GM19397 (cell line): ENCODE data around the gene EMC8.

ENCODE experiments used
- ATAC-seq: cut with Tn5 transposase; IDR thresholded peaks from one replicate; pipeline ENCODE4 v1.9.1; 2021; ENCODE audit warnings: mild to moderate bottlenecking, moderate library complexity; ENCODE audit not compliant: unreplicated experiment

The EMC8 gene

DNA sequence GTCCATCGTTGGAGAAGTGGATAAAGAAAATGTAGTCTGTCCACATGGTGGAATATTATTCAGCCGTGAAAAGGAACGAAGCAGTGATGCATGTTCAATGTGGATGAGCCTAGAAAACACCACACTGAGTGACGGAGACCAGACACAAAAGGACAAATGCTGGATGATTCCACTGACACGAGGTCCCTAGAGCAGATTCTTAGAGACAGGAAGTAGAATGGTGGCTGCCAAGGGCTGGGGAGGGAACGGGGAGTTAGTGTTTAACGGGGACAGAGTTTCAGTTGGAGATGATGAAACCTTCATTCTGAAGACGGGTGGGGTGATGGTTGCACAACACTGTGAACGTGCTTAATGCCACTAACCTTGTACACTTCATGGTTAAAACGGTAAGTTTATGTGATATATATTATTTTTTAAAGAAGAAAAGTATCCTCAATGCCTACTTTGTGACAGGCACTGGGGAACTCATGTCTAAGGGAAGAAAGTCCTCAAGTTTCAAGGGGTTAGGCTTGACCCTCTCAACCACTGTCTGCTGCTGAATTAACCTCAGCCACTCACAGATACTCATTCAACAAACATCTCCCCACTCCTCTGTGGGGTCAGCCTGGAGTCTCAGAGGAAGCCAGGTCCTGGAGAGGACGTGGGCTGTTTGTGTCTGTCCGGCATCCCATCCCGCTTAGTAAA is 66.0 kb downstream of the EMC8 start:
- no peak for ATAC-seq

GRCh38 chr16:85731179-85731578 is 68.2 kb downstream of the EMC8 start:
- ATAC-seq = no peak

GRCh38 chr16:85730186-85730465 is 69.2 kb downstream of the EMC8 start:
- ATAC-seq = no peak

DNA sequence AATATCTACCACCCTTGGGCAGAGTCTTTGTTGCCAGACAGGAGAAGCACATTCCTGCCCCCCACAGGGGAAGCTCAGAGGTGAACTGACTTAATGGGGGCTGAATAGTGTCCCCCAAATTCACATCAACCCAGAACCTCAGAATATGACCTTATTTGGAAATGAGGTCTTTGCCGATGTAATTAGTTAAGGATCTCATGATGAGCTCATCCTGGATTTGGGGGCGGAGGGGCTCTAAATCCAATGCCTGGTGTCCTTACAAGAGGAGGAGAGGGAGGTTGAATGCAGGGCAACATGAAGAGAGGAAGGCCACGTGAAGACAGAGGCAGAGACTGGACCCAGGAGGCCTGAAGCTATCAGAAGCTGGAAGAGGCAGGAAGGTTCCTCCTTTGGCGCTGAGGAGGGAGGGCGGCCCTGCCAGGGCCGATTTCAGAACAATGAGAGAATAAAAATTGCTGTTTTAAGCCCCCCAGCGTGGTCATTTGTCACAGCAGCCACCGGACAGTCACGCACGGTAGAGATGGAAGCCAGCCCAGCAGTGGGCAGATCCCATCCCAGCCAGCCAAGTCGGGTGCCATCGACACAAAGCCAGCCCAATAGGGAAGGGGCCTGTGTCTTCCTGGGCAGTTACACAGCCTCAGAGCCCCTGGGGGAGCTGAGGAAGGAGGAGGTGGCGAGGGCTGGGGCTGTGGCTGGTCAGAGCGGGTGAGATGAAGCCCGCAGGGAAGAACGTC is 69.7 kb downstream of the EMC8 start:
- ATAC-seq = no peak

DNA sequence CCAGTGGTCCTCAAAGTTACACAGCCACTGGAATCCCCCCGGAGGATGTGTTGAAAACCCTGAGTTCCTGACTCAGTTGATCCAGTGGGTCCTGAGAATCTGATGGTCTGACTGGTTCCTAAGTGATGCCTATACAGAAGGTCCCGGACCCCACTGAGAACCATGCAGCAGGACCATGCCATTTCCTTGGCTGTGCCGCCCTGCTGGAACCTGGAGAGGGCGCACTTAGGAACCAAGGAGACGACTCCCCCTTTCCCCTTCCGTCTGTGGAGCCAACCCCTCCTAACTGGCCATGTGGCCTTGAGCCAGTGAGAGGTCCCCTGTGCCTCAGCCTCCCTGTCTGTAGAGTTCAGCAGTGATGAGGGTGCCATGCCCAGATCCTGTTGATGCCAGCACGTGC is 70.5 kb downstream of the EMC8 start:
- no peak for ATAC-seq
